GM23248 (cell line): ENCODE results near the gene AKAP6. TPM values are rescaled to one million over a fixed set of nuclear protein-coding genes. Genes with fewer than 3 reads are reported as not detected.

ENCODE experiments used
- DNase-seq: peaks from one replicate; pipeline ENCODE4 v3.0.0-alpha.2; 2015
- H2AFZ ChIP-seq: fragments of 200-600 bp; sonication (generic); 2 replicates; pipeline ENCODE4 v1.6.1; 2016; ENCODE audit warnings: antibody characterized with exemption
- H3F3A ChIP-seq: fragments of 200-600 bp; sonication (generic); 2 replicates; pipeline ENCODE4 v1.6.1; 2016; ENCODE audit warnings: mild to moderate bottlenecking, antibody characterized with exemption, mixed run types; ENCODE audit not compliant: insufficient read depth
- H3K27ac ChIP-seq: fragments of 200-600 bp; sonication (generic); 2 replicates; pipeline ENCODE4 v1.5.1; 2016; ENCODE audit warnings: mild to moderate bottlenecking
- H3K27me3 ChIP-seq: fragments of 200-600 bp; sonication (generic); replicated peaks from 2 replicates; pipeline ENCODE4 v1.6.1; 2016; ENCODE audit warnings: mild to moderate bottlenecking; ENCODE audit not compliant: insufficient read depth
- H3K36me3 ChIP-seq: fragments of 200-600 bp; sonication (generic); 2 replicates; pipeline ENCODE4 v1.6.1; 2016; ENCODE audit warnings: low read depth, mild to moderate bottlenecking
- H3K4me1 ChIP-seq: fragments of 200-600 bp; sonication (generic); 2 replicates; pipeline ENCODE4 v1.6.1; 2016; ENCODE audit warnings: mild to moderate bottlenecking; ENCODE audit not compliant: insufficient read depth
- H3K4me2 ChIP-seq: fragments of 200-600 bp; sonication (generic); one replicate; pipeline ENCODE4 v1.6.1; 2016; ENCODE audit warnings: mild to moderate bottlenecking; ENCODE audit not compliant: unreplicated experiment
- H3K4me3 ChIP-seq: fragments of 200-600 bp; sonication (generic); 2 replicates; pipeline ENCODE4 v1.5.1; 2016; ENCODE audit warnings: mild to moderate bottlenecking
- H3K79me2 ChIP-seq: fragments of 200-600 bp; sonication (generic); 2 replicates; pipeline ENCODE4 v1.6.1; 2016; ENCODE audit warnings: mild to moderate bottlenecking; ENCODE audit not compliant: insufficient read depth
- H3K9ac ChIP-seq: fragments of 200-600 bp; sonication (generic); 2 replicates; pipeline ENCODE4 v1.6.1; 2016; ENCODE audit warnings: mild to moderate bottlenecking
- H3K9me2 ChIP-seq: fragments of 200-600 bp; sonication (generic); 2 replicates; pipeline ENCODE4 v1.6.1; 2016; ENCODE audit warnings: mixed run types, mild to moderate bottlenecking, moderate library complexity; ENCODE audit not compliant: insufficient read depth
- H3K9me3 ChIP-seq: fragments of 200-600 bp; sonication (generic); one replicate; pipeline ENCODE4 v1.6.1; 2017; ENCODE audit warnings: low read depth
- H4K20me1 ChIP-seq: fragments of 200-600 bp; sonication (generic); 2 replicates; pipeline ENCODE4 v1.6.0; 2016; ENCODE audit not compliant: insufficient read depth
- EZH2 ChIP-seq: fragments of 200-600 bp; sonication (generic); IDR thresholded peaks from 2 replicates; pipeline ENCODE4 v1.6.1; 2018; ENCODE audit warnings: antibody characterized with exemption, mild to moderate bottlenecking; ENCODE audit not compliant: insufficient read depth, poor library complexity, severe bottlenecking
- EZH2phosphoT487 ChIP-seq: fragments of 200-600 bp; sonication (generic); IDR thresholded peaks from 2 replicates; pipeline ENCODE4 v1.6.1; 2018; ENCODE audit warnings: antibody characterized with exemption, moderate library complexity, mild to moderate bottlenecking, low read depth; ENCODE audit not compliant: insufficient read depth
- WGBS, 2 experiments: methylation state at CpG; one replicate each; pipeline ENCODE4 v1.1.6; 2015 to 2017; ENCODE audit warnings: low lambda C conversion rate in 2 of 2, low coverage in 1 of 2; ENCODE audit errors: missing lambda C conversion rate in 2 of 2; 5-methylcytosine and 5-hydroxymethylcytosine counted together
- in situ Hi-C: fragments of 300-500 bp; cut with MboI; formaldehyde crosslinking; loops from 2 replicates; pipeline ENCODE4 v1.15.0; 2020
- polyA plus RNA-seq: library from polyadenylated mRNA; unstranded; fragments of >200 nt; fragmentation: Nextera tagmentation; extraction: Ambion mirVana; gene quantifications from 2 replicates; pipeline ENCODE4 v1.2.1, GENCODE V29; 2016
- total RNA-seq: library from RNA; depleted of rRNA; stranded (reverse); fragments of >200 nt; shearing (Covaris generic); gene quantifications from 2 replicates; pipeline ENCODE4 v1.2.3, GENCODE V29; 2014

Gene AKAP6
- total and polyA plus RNA-seq, 2 experiments from 2014 or later, result 4.8 to 19.1 TPM

DNA sequence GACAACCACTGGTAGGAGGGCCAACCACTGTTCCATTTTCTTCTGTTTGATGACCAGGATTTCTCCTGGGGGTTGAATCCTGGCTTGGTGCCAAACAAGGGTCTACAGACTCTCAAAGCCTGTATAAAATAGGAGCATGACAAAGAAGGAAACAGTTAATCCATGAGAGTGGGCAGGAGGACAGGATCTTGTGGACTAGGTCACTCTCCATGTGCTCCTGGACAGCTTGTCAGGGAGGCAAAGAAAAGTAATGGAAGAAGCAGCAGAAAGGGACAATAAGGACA is 243.7 kb downstream of the AKAP6 start:
- no peak overlapping the region for H3K4me3 ChIP-seq
- H4K20me1 ChIP-seq, result no peaks in the 10 kb centered on the region
- H3K79me2 ChIP-seq, result no peaks in the 10 kb centered on the region
- H2AFZ ChIP-seq, result no peak overlapping the region
- no peak overlapping the region for H3K4me2 ChIP-seq
- H3K27me3 ChIP-seq, result no peaks in the 10 kb centered on the region
- H3K9ac ChIP-seq, result no peak overlapping the region
- no peaks in the 10 kb centered on the region for H3K9me3 ChIP-seq
- H3F3A ChIP-seq, result no peaks in the 10 kb centered on the region; the same call in 1 of the 2 replicates
- H3K27ac ChIP-seq, result no peak overlapping the region
- no peak for DNase-seq
- TF ChIP-seq EZH2phosphoT487, result no peak
- no peak for TF ChIP-seq EZH2
- no peaks in the 10 kb centered on the region for H3K9me2 ChIP-seq
- in situ Hi-C loops, result loop anchor here (10.0 kb wide), 2 partner anchors 1222 to 1732 kb away; no protein-coding TSS in a partner anchor
- H3K36me3 ChIP-seq, result no peaks in the 10 kb centered on the region
- H3K4me1 ChIP-seq, result peaks cover 11% of the 10 kb centered on the region

DNA sequence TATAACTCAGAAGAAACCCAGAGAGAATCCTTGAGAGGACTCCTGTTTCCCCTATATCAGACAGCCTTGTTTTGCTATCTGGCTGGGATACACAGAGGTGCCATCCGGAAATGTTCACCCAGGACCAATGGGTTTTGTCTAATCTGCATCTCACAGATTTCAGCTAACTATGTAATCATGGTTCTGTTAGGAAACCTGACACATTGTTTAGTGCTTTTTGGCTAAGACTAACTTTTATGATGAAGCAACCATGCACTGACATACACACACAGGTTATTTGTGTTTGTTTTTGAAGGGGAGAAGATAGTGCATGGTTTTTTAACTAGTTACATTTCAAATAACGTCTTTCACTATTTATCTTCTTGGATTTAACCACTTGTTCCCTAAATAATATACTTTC is 245.2 kb downstream of the AKAP6 start:
- WGBS, 2 experiments, result 64 to 72% methylated on average over 2 of the region's 2 CpGs

DNA sequence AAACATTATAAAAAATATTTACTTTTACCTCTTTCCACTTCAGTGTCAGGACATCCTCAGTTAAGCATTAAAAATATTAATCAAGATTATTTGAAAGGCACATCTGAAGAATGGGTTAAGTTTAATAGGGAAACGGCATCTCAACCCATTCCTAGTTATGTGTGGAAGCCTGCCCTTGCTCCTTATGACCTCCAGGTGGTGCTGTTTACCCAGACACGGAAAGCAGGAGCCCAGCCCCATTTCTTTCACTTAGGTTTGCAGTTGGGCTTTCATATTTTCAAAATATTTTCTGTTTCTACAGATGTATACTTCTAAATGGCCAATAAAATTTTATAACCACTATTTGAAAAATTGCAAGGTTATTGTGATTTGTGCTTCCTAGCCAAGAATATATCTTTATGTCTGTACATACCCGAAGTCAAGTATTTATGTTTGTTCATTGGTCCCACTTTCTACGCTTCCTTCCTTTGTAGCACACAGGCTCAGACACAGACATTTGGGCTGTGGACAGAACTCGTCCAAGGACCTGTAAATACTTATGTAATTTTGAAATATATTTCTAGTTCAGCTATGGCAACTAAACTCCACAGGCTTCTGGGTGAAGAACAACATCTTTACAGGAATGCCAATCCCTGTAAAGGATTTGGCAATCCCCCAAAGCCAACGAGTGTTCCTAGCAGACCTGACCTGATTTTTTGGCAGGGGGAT is 247.1 kb downstream of the AKAP6 start:
- Histone ChIP-seq H3K4me2 (peak overlapping the region; percentile 59), H3K9me3 (no peaks in the 10 kb centered on the region), H3F3A (no peaks in the 10 kb centered on the region), H3K9ac (peak overlapping the region; percentile 1; the same call in 1 of the 2 replicates), H3K9me2 (no peaks in the 10 kb centered on the region), H4K20me1 (no peaks in the 10 kb centered on the region), H2AFZ (peak overlapping the region; percentile 48), H3K4me3 (peak overlapping the region; percentile 56), H3K4me1 (peaks cover 6% of the 10 kb centered on the region; the same call in 1 of the 2 replicates), H3K36me3 (no peaks in the 10 kb centered on the region), H3K27me3 (no peaks in the 10 kb centered on the region; the same call in 1 of the 2 replicates), H3K27ac (no peak overlapping the region), H3K79me2 (no peaks in the 10 kb centered on the region)
- WGBS, 2 experiments, result 6 to 8% methylated on average over 6 of the region's 6 CpGs
- DNase-seq, result peak; percentile 83
- no peak for TF ChIP-seq EZH2phosphoT487
- no peak for TF ChIP-seq EZH2
- in situ Hi-C loops, result loop anchor here (10.0 to 25.0 kb wide), 4 partner anchors 411 to 1729 kb away; no protein-coding TSS in a partner anchor

More for the DNA sequence above, 245.2 kb downstream of the AKAP6 start:
- H3K27ac ChIP-seq, result no peak overlapping the region
- H3K79me2 ChIP-seq, result no peaks in the 10 kb centered on the region
- no peaks in the 10 kb centered on the region for H3K9me2 ChIP-seq
- H3K4me3 ChIP-seq, result no peak overlapping the region
- DNase-seq, result no peak
- H3K9me3 ChIP-seq, result no peaks in the 10 kb centered on the region
- H3K4me1 ChIP-seq, result peaks cover 6% of the 10 kb centered on the region; the same call in 1 of the 2 replicates
- no peak overlapping the region for H3K4me2 ChIP-seq
- H3K27me3 ChIP-seq, result no peaks in the 10 kb centered on the region
- no peak overlapping the region for H2AFZ ChIP-seq
- H4K20me1 ChIP-seq, result no peaks in the 10 kb centered on the region
- in situ Hi-C loops, result loop anchor here (10.0 kb wide), 2 partner anchors 1221 to 1731 kb away; no protein-coding TSS in a partner anchor
- TF ChIP-seq EZH2phosphoT487 (no peak), EZH2 (no peak)
- H3K9ac ChIP-seq, result no peak overlapping the region
- H3K36me3 ChIP-seq, result no peaks in the 10 kb centered on the region
- H3F3A ChIP-seq, result no peaks in the 10 kb centered on the region

DNA sequence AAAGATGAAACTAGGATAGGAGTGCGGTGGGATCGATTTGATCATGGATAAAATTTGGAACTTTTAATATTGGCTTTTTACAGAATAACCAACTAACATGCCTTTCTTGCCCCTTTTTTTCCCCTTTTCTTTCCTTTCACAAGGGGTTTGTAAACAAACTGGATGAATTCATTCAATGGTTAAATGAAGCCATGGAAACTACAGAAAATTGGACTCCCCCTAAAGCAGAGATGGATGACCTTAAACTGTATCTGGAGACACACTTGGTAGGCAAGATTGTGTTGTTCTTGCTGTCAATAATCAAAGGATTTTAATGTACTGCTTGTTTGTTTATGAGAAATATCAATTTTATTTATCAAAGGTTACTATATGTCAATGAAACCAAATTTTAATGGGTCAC is 247.9 kb downstream of the AKAP6 start:
- Histone ChIP-seq H3K79me2 (no peaks in the 10 kb centered on the region), H3K9me3 (no peaks in the 10 kb centered on the region), H4K20me1 (no peaks in the 10 kb centered on the region), H3K4me2 (no peak overlapping the region), H3K27me3 (no peaks in the 10 kb centered on the region; the same call in 1 of the 2 replicates), H3K4me3 (no peak overlapping the region), H3F3A (no peaks in the 10 kb centered on the region), H3K9ac (no peak overlapping the region), H3K4me1 (peaks cover 6% of the 10 kb centered on the region; the same call in 1 of the 2 replicates), H3K36me3 (no peaks in the 10 kb centered on the region), H3K9me2 (no peaks in the 10 kb centered on the region), H3K27ac (no peak overlapping the region), H2AFZ (peak overlapping the region; percentile 48; the same call in 1 of the 2 replicates)
- TF ChIP-seq EZH2phosphoT487 (no peak), EZH2 (no peak)
- DNase-seq, result no peak
- in situ Hi-C loops, result loop anchor here (10.0 to 25.0 kb wide), 4 partner anchors 410 to 1728 kb away; no protein-coding TSS in a partner anchor
- 40 to 51% methylated on average over 2 of the region's 2 CpGs for WGBS, 2 experiments
